ENCODE measurements around the gene JAML. TPM values are rescaled to one million over a fixed set of nuclear protein-coding genes. Genes with fewer than 3 reads are reported as not detected.

JAML gene, protein sequence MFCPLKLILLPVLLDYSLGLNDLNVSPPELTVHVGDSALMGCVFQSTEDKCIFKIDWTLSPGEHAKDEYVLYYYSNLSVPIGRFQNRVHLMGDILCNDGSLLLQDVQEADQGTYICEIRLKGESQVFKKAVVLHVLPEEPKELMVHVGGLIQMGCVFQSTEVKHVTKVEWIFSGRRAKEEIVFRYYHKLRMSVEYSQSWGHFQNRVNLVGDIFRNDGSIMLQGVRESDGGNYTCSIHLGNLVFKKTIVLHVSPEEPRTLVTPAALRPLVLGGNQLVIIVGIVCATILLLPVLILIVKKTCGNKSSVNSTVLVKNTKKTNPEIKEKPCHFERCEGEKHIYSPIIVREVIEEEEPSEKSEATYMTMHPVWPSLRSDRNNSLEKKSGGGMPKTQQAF
- not detected in 2 replicates for total RNA-seq

DNA sequence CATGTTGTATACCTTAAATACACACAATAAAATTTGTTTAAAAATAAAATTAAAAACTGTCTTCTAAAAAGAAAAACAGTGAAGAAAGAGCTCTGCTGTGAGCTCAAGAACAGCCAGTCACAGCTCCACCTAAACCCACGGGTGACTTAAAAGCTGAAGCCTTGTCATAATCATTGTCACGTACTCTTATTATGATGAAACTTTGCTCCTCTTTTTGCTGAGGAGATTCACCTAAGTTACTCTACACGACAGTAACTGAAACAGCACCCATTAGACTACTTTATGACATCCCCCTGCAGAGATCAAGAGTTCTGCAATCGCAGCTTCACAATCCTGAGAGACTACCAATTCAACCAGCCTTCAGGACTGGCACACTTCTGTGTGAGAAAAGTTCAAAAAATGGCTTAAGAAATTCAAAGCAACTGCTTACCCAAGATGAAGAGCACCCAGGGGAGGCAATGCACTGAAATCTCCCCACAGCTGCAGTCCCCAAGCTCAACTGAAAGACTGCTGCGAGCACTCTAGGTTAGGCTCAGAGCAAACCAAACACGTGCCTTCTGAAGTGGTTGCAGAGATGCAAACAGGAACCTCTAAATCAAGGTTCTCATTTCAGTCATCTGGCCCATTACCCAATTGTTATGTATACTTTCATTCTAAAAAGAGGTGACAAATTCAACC lies at the start of gene JAML:
JAML (minus strand) TSS at position 501 of the 678 bp plus-strand sequence. CDS start 10,145 bp downstream, outside the sequence.

DNA sequence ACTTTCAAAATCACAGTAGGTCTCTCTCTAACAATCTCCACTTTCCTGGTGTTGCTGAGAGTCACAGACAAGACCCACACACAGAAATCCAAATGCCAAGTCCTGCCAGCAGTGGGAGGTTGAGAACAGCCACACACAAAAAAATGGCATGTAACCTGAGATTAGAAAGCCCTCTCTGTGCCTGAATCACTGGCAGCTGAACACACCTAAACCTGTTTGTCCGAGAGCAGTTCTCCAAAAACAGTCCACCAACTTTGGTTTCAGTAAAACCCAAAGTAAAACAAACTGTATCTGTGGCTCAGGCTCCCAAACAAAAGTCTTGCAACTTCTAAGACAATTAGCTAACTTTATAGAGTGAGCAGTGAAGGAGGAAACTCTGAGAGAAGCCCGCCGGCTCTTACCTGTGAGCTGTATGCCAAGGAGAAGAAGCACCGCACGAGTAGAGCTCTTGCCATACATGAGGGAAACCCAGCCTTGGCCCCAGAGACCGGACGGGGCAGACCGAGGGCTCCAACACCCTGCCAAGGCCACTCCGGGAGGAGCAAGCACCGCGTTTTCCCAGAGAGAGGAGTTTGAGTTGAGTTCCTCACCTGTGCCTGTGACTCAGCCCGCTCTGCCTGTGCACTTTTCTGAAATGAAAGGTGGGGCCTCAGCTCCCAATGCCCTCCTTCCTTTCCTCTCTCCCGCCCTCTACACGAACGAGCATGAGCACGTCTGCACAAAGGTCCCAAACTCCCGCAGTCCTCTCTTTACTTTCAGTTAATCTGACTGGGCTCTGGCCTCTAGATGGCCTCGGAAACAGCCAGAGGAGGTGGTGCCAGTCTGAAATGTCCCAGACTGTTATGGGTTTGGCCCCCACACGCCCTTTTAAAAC lies 39.1 kb upstream of the JAML start, which contains the start of gene MPZL2:
MPZL2 (minus strand) TSS at position 603 of the 874 bp plus-strand sequence; CDS start at position 459, 144 bp downstream.

GRCh38 chr11:118251858-118252652 lies 27.2 kb upstream of the JAML start, which contains the start of gene MPZL3:
MPZL3 (minus strand) TSS chr11:118252365; CDS start chr11:118252294, 71 bp downstream.

DNA sequence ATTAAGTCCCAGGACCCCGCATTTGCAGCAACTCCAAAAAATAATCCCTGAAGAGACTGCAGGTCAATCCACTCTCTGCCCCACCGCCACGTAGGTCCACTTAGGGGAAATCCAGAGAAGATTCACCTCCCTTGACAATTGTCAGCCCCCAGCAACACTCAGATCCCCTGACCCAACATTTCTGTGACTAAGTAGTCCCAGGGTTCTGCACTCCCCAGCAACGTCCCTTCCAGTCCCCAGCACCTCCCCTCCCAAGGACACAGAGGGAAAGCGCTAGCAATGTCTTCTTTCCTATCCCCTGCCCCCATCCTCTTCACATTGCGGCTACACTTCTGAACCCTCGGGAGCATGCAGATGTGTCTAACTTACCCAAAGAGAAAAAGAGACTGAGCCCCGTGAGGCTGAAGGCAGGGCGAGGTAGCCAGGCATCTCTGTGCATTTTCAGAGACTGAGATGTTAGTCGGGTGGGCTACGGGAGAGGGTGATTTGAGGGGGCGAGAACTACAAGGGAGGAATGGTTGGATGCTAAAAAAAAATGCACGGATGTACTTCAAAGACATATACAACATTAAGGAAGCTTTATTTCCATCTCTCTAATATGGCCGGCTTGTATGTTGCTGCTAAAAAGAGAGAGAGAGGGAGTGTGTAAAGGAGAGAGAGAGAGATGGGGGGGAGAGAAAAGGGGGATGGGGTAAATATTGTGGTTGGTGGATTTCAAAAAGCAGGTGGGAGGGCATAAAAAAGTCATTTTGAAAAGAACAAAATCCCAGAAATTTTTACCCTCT lies 48.6 kb downstream of the JAML start, which contains the start of gene SCN2B:
SCN2B (minus strand) TSS at position 647 of the 785 bp plus-strand sequence; CDS start at position 439, 208 bp downstream.

GRCh38 chr11:118152552-118153471 lies 72.0 kb downstream of the JAML start, which contains the start of gene SCN4B:
SCN4B (minus strand) TSS chr11:118152823; CDS start chr11:118152673, 150 bp downstream.

Small RNAs within 50 kb of the gene (small RNA-seq; reads per million reads assigned to genes)
- gene HSPE1P18 = not detected

Other genes with a start within 250 kb of the JAML start
- gene IL10RA, start 238.6 kb downstream of the JAML start, total RNA-seq = 0.16 TPM in 1 of 2 replicates, not detected in the other
- not detected in 2 replicates for gene TMPRSS4, start 147.9 kb downstream of the JAML start, total RNA-seq
- not detected in 2 replicates for gene SMIM35, start 138.0 kb downstream of the JAML start, total RNA-seq
- gene SCN4B, start 72.2 kb downstream of the JAML start, total RNA-seq = under 0.01 TPM in 1 of 2 replicates, not detected in the other
- under 0.01 TPM in 2 replicates for gene SCN2B, start 48.4 kb downstream of the JAML start, total RNA-seq
- 0.49 and 0.97 TPM in 2 replicates for gene MPZL3, start 27.4 kb upstream of the JAML start, total RNA-seq
- 0.12 TPM in 1 of 2 replicates, not detected in the other for gene MPZL2, start 39.3 kb upstream of the JAML start, total RNA-seq
- gene CD3E, start 79.7 kb upstream of the JAML start, total RNA-seq = not detected in 2 replicates
- not detected in 2 replicates for gene CD3D, start 117.7 kb upstream of the JAML start, total RNA-seq
- not detected in 2 replicates for gene CD3G, start 119.3 kb upstream of the JAML start, total RNA-seq
- 62.4 and 66.4 TPM in 2 replicates for gene UBE4A, start 134.6 kb upstream of the JAML start, total RNA-seq
- 18.2 and 24.9 TPM in 2 replicates for gene ATP5MG, start 176.6 kb upstream of the JAML start, total RNA-seq
- 35.8 and 44.9 TPM in 2 replicates for gene KMT2A, start 211.5 kb upstream of the JAML start, total RNA-seq

All from hair follicle dermal papilla cell (primary cell).